GM13977 (cell line): ENCODE measurements around the gene SLIT3.
A peak's percentile ranks its signal among the peaks of the same experiment; 100 is the strongest.

Experiments
- DNase-seq: peaks from one replicate; pipeline ENCODE4 v3.0.0; 2012; ENCODE audit warnings: low spot score
- CTCF ChIP-seq: IDR thresholded peaks from 2 replicates; pipeline ENCODE4 v1.5.1; 2012; ENCODE audit warnings: mild to moderate bottlenecking, control low read depth; ENCODE audit not compliant: insufficient read depth; ENCODE audit errors: extremely low read depth, missing control alignments
- in situ Hi-C: fragments of 300-500 bp; cut with MboI; formaldehyde crosslinking; loops from one replicate; pipeline ENCODE4 v1.12.0; 2022; ENCODE audit warnings: low sequenced_read_pairs, low pct_unique_long_range_greater_than_20kb, mixed read lengths, inconsistent platforms; ENCODE audit not compliant: unreplicated experiment

The SLIT3 gene

DNA sequence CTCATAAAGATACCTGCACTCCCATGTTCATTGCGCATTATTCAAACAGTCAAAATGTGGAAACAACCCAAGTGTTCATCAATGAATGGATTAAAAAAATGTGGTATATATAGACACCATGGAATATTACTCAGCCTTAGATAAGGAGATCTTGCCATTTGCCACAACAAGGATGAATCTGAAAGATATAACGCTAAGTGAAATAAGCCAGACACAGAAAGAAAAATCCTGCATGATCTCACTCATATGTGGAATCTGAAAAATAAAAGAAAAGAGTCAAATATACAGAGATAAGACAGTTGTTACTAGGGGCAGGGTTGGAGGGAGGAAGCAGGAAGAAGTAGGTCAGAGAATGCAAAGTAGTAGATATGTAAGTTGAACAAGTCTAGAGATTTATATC, 17.6 kb upstream of the SLIT3 start:
- in situ Hi-C loops, result loop anchor here (25.0 kb wide), 1 partner anchor 631 kb away; no protein-coding TSS in a partner anchor
- DNase-seq, result no peak
- no peak for TF ChIP-seq CTCF

GRCh38 chr5:169307646-169308045, 6.7 kb upstream of the SLIT3 start:
- no peak for TF ChIP-seq CTCF
- no peak for DNase-seq
- in situ Hi-C loops, result loop anchor here (25.0 kb wide), 1 partner anchor 620 kb away; no protein-coding TSS in a partner anchor

- no peak for TF ChIP-seq CTCF
- no peak for DNase-seq
- in situ Hi-C loops, result loop anchor here (25.0 kb wide), 1 partner anchor 618 kb away; no protein-coding TSS in a partner anchor
These were observed 4.4 kb upstream of the SLIT3 start for GRCh38 chr5:169305366-169305765.

GRCh38 chr5:169304175-169304574, 3.2 kb upstream of the SLIT3 start:
- DNase-seq, result no peak
- no peak for TF ChIP-seq CTCF
- in situ Hi-C loops, result loop anchor here (25.0 kb wide), 1 partner anchor 617 kb away; no protein-coding TSS in a partner anchor

GRCh38 chr5:169303119-169303515, 2.2 kb upstream of the SLIT3 start:
- DNase-seq, result no peak
- no peak for TF ChIP-seq CTCF
- in situ Hi-C loops, result loop anchor here (25.0 kb wide), 1 partner anchor 616 kb away; no protein-coding TSS in a partner anchor

- peak; percentile 75 for DNase-seq
- in situ Hi-C loops, result loop anchor here (25.0 kb wide), 1 partner anchor 615 kb away; no protein-coding TSS in a partner anchor
- TF ChIP-seq CTCF, result peak; percentile 88
These were observed 1.7 kb upstream of the SLIT3 start for GRCh38 chr5:169302491-169303118.
